K562 (cell line): ENCODE measurements around the gene PTPN18. TPM values are rescaled to one million over a fixed set of nuclear protein-coding genes. Genes with fewer than 3 reads are reported as not detected.

Source experiments
- BCL6 ChIP-seq: fragments of 250-450 bp; sonication (Bioruptor Pico); IDR thresholded peaks from 2 replicates; pipeline ENCODE4 v1.4.0; 2020
- CEBPG ChIP-seq, 3 experiments: fragments of 200-800 bp in 1 of 3; sonication (Bioruptor generic) in 1 of 3; sonication (generic) in 1 of 3; formaldehyde crosslinking in 1 of 3; IDR thresholded peaks in 2 of 3; conservative IDR thresholded peaks in 1 of 3; 2 replicates each; pipeline versions ENCODE4 v1.6.1 to v1.8.0; 2016 to 2022; ENCODE audit warnings: missing compliant biosample characterization in 2 of 3, missing genetic modification characterization in 2 of 3, mild to moderate bottlenecking in 1 of 3, missing genetic modification reagents in 1 of 3
- DDX20 ChIP-seq: fragments of 450-650 bp; IDR thresholded peaks from 2 replicates; pipeline ENCODE4 v1.6.1; 2016; ENCODE audit warnings: missing genetic modification characterization, low read depth, mild to moderate bottlenecking, missing compliant biosample characterization, moderate library complexity
- E2F3 ChIP-seq: fragments of 250-450 bp; sonication (Bioruptor Pico); IDR thresholded peaks from 2 replicates; pipeline ENCODE4 v1.4.0; 2020; ENCODE audit warnings: mild to moderate bottlenecking
- EP400 ChIP-seq: fragments of 450-650 bp; IDR thresholded peaks from 2 replicates; pipeline ENCODE4 v1.6.1; 2017; ENCODE audit warnings: antibody characterized with exemption, mild to moderate bottlenecking, moderate library complexity
- HNRNPK ChIP-seq: fragments of 200-400 bp; formaldehyde crosslinking; IDR thresholded peaks from one replicate; pipeline ENCODE4 v1.6.1; 2018; ENCODE audit warnings: mild to moderate bottlenecking, low read depth, low read length; ENCODE audit not compliant: poor library complexity, severe bottlenecking
- MTA1 ChIP-seq: fragments of 450-650 bp; IDR thresholded peaks from 2 replicates; pipeline ENCODE4 v1.6.1; 2017; ENCODE audit warnings: borderline replicate concordance
- NFE2 ChIP-seq: IDR thresholded peaks from 2 replicates; pipeline ENCODE4 v1.6.1; 2014; ENCODE audit warnings: antibody characterized with exemption, low read depth
- NFIC ChIP-seq: fragments of 450-650 bp; IDR thresholded peaks from 2 replicates; pipeline ENCODE4 v1.6.1; 2017; ENCODE audit warnings: mild to moderate bottlenecking, inconsistent platforms
- NFRKB ChIP-seq: fragments of 450-650 bp; IDR thresholded peaks from 2 replicates; pipeline ENCODE4 v1.6.1; 2016; ENCODE audit warnings: low read depth
- PRPF4 ChIP-seq: fragments of 200-400 bp; formaldehyde crosslinking; IDR thresholded peaks from one replicate; pipeline ENCODE4 v1.6.1; 2017; ENCODE audit warnings: low read length, low read depth, mild to moderate bottlenecking; ENCODE audit not compliant: insufficient read depth, poor library complexity, severe bottlenecking
- RBFOX2 ChIP-seq: fragments of 200-400 bp; formaldehyde crosslinking; IDR thresholded peaks from 2 replicates; pipeline ENCODE4 v1.6.1; 2017; ENCODE audit warnings: low read depth, mild to moderate bottlenecking, low read length, moderate library complexity
- RBM39 ChIP-seq: fragments of 200-400 bp; formaldehyde crosslinking; optimal IDR thresholded peaks from 2 replicates; pipeline ENCODE3; 2018; ENCODE audit warnings: low read depth, low read length
- SIN3B ChIP-seq: fragments of 450-650 bp; IDR thresholded peaks from 2 replicates; pipeline ENCODE4 v1.6.1; 2017; ENCODE audit warnings: low read depth, mild to moderate bottlenecking, moderate library complexity
- TAF9B ChIP-seq: fragments of 450-650 bp; IDR thresholded peaks from 2 replicates; pipeline ENCODE4 v1.6.1; 2018; ENCODE audit warnings: mild to moderate bottlenecking; ENCODE audit not compliant: partially characterized antibody
- ZEB2 ChIP-seq: fragments of 450-650 bp; IDR thresholded peaks from 2 replicates; pipeline ENCODE4 v1.6.1; 2016
- ZNF57 ChIP-seq: fragments of 450-650 bp; formaldehyde crosslinking; IDR thresholded peaks from 2 replicates; pipeline ENCODE4 v1.4.0; 2020; ENCODE audit warnings: mild to moderate bottlenecking, moderate library complexity
- polyA plus RNA-seq, 8 experiments: library from polyadenylated mRNA; depleted of rRNA in 4 of 8; stranded (reverse) in 5 of 8; unstranded in 3 of 8; fragments of >200 nt; fragmentation: Nextera tagmentation in 2 of 8; fragmentation: Illumina TruSeq in 1 of 8; extraction: Ambion mirVana in 2 of 8; extraction: Trizol in 1 of 8; gene quantifications; 2 replicates each; pipeline versions ENCODE4 v1.2.1 to v1.2.3, GENCODE V29; 2011 to 2014; ENCODE audit warnings: inconsistent platforms in 1 of 8, missing spikeins in 1 of 8
- total RNA-seq, 7 experiments: library from RNA; depleted of rRNA in 6 of 7; stranded (reverse); fragments of >200 nt in 6 of 7; fragmentation: Illumina TruSeq in 2 of 7; extraction: Trizol in 2 of 7; gene quantifications; 2 replicates each; pipeline versions ENCODE4 v1.2.1 to v1.2.3, GENCODE V29; 2011 to 2021; ENCODE audit warnings: low replicate concordance in 1 of 7
- TF ChIP-seq, protein P1 (sequence below), 2 experiments: IDR thresholded peaks; 2 replicates each; pipeline ENCODE4 v1.6.1; 2012; ENCODE audit warnings: improper control_type of control experiment in 2 of 2, low read depth in 2 of 2, low read length in 2 of 2, borderline replicate concordance in 1 of 2
- TF ChIP-seq, protein P2 (sequence below): fragments of 200-800 bp; sonication (Bioruptor generic); IDR thresholded peaks from 2 replicates; pipeline ENCODE4 v1.6.1; 2017; ENCODE audit warnings: missing genetic modification characterization, missing compliant biosample characterization
- TF ChIP-seq, protein P3 (sequence below): sonication (generic); formaldehyde crosslinking; IDR thresholded peaks from 2 replicates; pipeline ENCODE4 v1.5.0; 2020; ENCODE audit warnings: missing genetic modification reagents
- TF ChIP-seq, protein P4 (sequence below): fragments of 250-450 bp; sonication (Bioruptor Pico); IDR thresholded peaks from 2 replicates; pipeline ENCODE4 v1.5.0; 2022; ENCODE audit warnings: mild to moderate bottlenecking

PTPN18 gene
- total and polyA plus RNA-seq, 9 of the 15 experiments (the other 6 are each of a cell fraction or from before 2014, with no cell fraction given): 11.6 to 90.7 (median 49.6) TPM

DNA sequence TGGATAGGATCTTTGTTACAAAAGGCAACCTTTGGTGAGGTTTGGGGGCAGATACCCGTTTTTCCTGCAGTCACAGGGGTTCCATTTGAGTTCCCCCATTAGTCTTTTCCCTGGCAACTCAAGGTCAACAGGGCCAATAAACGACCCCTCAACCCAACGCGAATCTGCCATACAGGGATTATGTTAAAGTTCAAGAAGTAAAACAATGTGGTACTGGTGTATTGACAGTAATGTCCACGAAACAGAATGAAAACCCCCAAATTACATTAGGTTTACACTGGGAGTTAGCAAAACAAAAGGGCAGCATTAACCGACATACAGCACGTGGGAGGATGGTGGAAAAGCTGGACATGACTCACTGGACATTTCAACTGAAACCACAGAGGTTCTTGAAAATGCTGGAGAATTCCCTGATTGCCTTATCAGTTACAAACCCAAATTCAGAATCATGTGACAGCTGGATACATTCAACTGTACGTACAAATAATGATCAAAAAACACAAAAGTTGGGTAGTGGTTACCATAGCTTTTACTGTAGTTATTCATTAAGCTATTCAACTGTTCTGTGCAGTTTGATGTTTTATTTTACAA lies 18.0 kb upstream of the PTPN18 start (continued):
- TF ChIP-seq CEBPG (CRISPR knock-in tag; IDR thresholded peaks at IDR 0.05): no peak; the same call in 1 of the 2 replicates
- TF ChIP-seq CEBPG (tag; conservative IDR thresholded peaks at IDR 0.05 in 1 of 2, IDR thresholded peaks at IDR 0.05 in 1 of 2): no peak
- 0 out of 2 replicates have a peak, but pooled peaks have one; percentile 6 for TF ChIP-seq NFIC
- TF ChIP-seq RBM39: no peak
- TF ChIP-seq E2F3 (CRISPR knock-in tag): no peak
- no peak for TF ChIP-seq ZNF57 (CRISPR knock-in tag)
- no peak for TF ChIP-seq NFE2
- TF ChIP-seq, protein P1, sequence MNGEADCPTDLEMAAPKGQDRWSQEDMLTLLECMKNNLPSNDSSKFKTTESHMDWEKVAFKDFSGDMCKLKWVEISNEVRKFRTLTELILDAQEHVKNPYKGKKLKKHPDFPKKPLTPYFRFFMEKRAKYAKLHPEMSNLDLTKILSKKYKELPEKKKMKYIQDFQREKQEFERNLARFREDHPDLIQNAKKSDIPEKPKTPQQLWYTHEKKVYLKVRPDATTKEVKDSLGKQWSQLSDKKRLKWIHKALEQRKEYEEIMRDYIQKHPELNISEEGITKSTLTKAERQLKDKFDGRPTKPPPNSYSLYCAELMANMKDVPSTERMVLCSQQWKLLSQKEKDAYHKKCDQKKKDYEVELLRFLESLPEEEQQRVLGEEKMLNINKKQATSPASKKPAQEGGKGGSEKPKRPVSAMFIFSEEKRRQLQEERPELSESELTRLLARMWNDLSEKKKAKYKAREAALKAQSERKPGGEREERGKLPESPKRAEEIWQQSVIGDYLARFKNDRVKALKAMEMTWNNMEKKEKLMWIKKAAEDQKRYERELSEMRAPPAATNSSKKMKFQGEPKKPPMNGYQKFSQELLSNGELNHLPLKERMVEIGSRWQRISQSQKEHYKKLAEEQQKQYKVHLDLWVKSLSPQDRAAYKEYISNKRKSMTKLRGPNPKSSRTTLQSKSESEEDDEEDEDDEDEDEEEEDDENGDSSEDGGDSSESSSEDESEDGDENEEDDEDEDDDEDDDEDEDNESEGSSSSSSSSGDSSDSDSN (IDR thresholded peaks at IDR 0.05; ENCODE audit: borderline replicate concordance in 1 of 2, low read depth in 2 of 2, low read length in 2 of 2): 0 out of 4 replicates have a peak, but pooled peaks of 1 of the 2 experiments have one; percentile 0
- no peak for TF ChIP-seq HNRNPK
- TF ChIP-seq SIN3B: no peak
- TF ChIP-seq, protein P2, sequence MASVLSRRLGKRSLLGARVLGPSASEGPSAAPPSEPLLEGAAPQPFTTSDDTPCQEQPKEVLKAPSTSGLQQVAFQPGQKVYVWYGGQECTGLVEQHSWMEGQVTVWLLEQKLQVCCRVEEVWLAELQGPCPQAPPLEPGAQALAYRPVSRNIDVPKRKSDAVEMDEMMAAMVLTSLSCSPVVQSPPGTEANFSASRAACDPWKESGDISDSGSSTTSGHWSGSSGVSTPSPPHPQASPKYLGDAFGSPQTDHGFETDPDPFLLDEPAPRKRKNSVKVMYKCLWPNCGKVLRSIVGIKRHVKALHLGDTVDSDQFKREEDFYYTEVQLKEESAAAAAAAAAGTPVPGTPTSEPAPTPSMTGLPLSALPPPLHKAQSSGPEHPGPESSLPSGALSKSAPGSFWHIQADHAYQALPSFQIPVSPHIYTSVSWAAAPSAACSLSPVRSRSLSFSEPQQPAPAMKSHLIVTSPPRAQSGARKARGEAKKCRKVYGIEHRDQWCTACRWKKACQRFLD (CRISPR knock-in tag): peak; percentile 14; the same call in 1 of the 2 replicates
- TF ChIP-seq, protein P3, sequence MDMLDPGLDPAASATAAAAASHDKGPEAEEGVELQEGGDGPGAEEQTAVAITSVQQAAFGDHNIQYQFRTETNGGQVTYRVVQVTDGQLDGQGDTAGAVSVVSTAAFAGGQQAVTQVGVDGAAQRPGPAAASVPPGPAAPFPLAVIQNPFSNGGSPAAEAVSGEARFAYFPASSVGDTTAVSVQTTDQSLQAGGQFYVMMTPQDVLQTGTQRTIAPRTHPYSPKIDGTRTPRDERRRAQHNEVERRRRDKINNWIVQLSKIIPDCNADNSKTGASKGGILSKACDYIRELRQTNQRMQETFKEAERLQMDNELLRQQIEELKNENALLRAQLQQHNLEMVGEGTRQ (CRISPR knock-in tag): peak; percentile 62
- TF ChIP-seq BCL6 (CRISPR knock-in tag): no peak
- TF ChIP-seq, protein P4, sequence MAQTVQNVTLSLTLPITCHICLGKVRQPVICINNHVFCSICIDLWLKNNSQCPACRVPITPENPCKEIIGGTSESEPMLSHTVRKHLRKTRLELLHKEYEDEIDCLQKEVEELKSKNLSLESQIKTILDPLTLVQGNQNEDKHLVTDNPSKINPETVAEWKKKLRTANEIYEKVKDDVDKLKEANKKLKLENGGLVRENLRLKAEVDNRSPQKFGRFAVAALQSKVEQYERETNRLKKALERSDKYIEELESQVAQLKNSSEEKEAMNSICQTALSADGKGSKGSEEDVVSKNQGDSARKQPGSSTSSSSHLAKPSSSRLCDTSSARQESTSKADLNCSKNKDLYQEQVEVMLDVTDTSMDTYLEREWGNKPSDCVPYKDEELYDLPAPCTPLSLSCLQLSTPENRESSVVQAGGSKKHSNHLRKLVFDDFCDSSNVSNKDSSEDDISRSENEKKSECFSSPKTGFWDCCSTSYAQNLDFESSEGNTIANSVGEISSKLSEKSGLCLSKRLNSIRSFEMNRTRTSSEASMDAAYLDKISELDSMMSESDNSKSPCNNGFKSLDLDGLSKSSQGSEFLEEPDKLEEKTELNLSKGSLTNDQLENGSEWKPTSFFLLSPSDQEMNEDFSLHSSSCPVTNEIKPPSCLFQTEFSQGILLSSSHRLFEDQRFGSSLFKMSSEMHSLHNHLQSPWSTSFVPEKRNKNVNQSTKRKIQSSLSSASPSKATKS (CRISPR knock-in tag): no peak
- TF ChIP-seq MTA1: 0 out of 2 replicates have a peak, but pooled peaks have one; percentile 17
- TF ChIP-seq TAF9B: no peak
- TF ChIP-seq ZEB2: no peak
- TF ChIP-seq PRPF4: no peak
- peak; percentile 44; the same call in 1 of the 2 replicates for TF ChIP-seq EP400
- no peak for TF ChIP-seq RBFOX2
- TF ChIP-seq NFRKB: no peak
- no peak for TF ChIP-seq DDX20 (tag)
